CD4-positive, CD25-positive, alpha-beta regulatory T cell (primary cell): ENCODE results near the gene TMEM178A. TPM values are rescaled to one million over a fixed set of nuclear protein-coding genes. Genes with fewer than 3 reads are reported as not detected.

ENCODE experiments used
- ATAC-seq, 2 donors: fragments of 150-1000 bp; cut with Tn5 transposase; one replicate each; pipeline ENCODE4 v1.10.0; 2021; ENCODE audit warnings: low read depth in 2 of 2, moderate number of reproducible peaks in 2 of 2, moderate library complexity in 1 of 2
- DNase-seq, 3 donors: peaks; one replicate each; pipeline versions ENCODE4 v3.0.0 to v3.0.0-alpha.2; 2012 to 2022; ENCODE audit warnings: mixed read lengths in 1 of 3
- H3K27ac ChIP-seq: one replicate; pipeline ENCODE4 v1.7.0; 2013; ENCODE audit warnings: mild to moderate bottlenecking, low read length; ENCODE audit not compliant: insufficient read depth, poor library complexity, severe bottlenecking
- H3K27me3 ChIP-seq: one replicate; pipeline ENCODE4 v1.7.0; 2013; ENCODE audit warnings: low read length; ENCODE audit not compliant: control insufficient read depth, insufficient read depth
- H3K36me3 ChIP-seq: one replicate; pipeline ENCODE4 v1.7.0; 2013; ENCODE audit warnings: mild to moderate bottlenecking, low read length, moderate library complexity; ENCODE audit not compliant: control insufficient read depth, insufficient read depth
- H3K4me1 ChIP-seq: 2 replicates; pipeline ENCODE4 v1.7.0; 2013; ENCODE audit warnings: mild to moderate bottlenecking, low read length; ENCODE audit not compliant: insufficient read depth, control insufficient read depth, poor library complexity, severe bottlenecking
- H3K4me3 ChIP-seq: one replicate; pipeline ENCODE4 v1.7.0; 2013; ENCODE audit warnings: low read depth, mild to moderate bottlenecking, low read length, moderate library complexity
- H3K9me3 ChIP-seq, 2 experiments: 1 replicate in 1 of 2; 2 replicates in 1 of 2; pipeline ENCODE4 v1.7.0; 2013; ENCODE audit warnings: low read length in 2 of 2, mild to moderate bottlenecking in 1 of 2, moderate library complexity in 1 of 2; ENCODE audit not compliant: control insufficient read depth in 2 of 2
- H3K27ac Mint-ChIP-seq, 3 donors: one replicate each; pipeline ENCODE4 v1.8.0; 2020 to 2022; ENCODE audit warnings: mild to moderate bottlenecking in 3 of 3, mixed read lengths in 3 of 3, moderate library complexity in 2 of 3
- H3K27me3 Mint-ChIP-seq: one replicate; pipeline ENCODE4 v1.8.0; 2022; ENCODE audit warnings: mild to moderate bottlenecking, mixed read lengths
- H3K36me3 Mint-ChIP-seq: one replicate; pipeline ENCODE4 v1.8.0; 2020; ENCODE audit warnings: mixed read lengths
- H3K4me1 Mint-ChIP-seq, 4 donors: one replicate each; pipeline ENCODE4 v1.8.0; 2020 to 2022; ENCODE audit warnings: mixed read lengths in 4 of 4, mild to moderate bottlenecking in 1 of 4
- H3K4me3 Mint-ChIP-seq, 4 donors: one replicate each; pipeline ENCODE4 v1.8.0; 2020 to 2022; ENCODE audit warnings: mild to moderate bottlenecking in 4 of 4, mixed read lengths in 4 of 4, moderate library complexity in 3 of 4
- H3K9me3 Mint-ChIP-seq, 7 donors: one replicate each; pipeline ENCODE4 v1.8.0; 2020 to 2022; ENCODE audit warnings: mixed read lengths in 7 of 7, mild to moderate bottlenecking in 3 of 7, moderate library complexity in 2 of 7
- polyA plus RNA-seq, 4 donors: library from polyadenylated mRNA; unstranded; fragments of 300-500 nt; fragmentation: Illumina TruSeq; gene quantifications; one replicate each; pipeline ENCODE4 v1.2.3, GENCODE V29; 2021
- total RNA-seq: library from RNA; stranded (reverse); gene quantifications from one replicate; pipeline ENCODE4 v1.2.3, GENCODE V29; 2022

The TMEM178A gene
- total and polyA plus RNA-seq, 5 donors from 2014 or later = not detected

DNA sequence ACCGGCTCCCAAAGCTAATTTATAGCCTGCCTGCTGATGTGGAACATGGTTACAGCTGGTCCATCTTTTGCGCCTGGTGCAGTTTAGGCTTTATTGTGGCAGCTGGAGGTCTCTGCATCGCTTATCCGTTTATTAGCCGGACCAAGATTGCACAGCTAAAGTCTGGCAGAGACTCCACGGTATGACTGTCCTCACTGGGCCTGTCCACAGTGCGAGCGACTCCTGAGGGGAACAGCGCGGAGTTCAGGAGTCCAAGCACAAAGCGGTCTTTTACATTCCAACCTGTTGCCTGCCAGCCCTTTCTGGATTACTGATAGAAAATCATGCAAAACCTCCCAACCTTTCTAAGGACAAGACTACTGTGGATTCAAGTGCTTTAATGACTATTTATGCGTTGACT lies 51.4 kb downstream of the TMEM178A start:
- Histone ChIP-seq H3K36me3 (no peaks in the 10 kb centered on the region), H3K9me3 (no peaks in the 10 kb centered on the region), H3K4me1 (no peaks in the 10 kb centered on the region), H3K27ac (no peak overlapping the region), H3K27me3 (peaks cover 2% of the 10 kb centered on the region), H3K4me3 (no peak overlapping the region)
- Mint-ChIP-seq H3K9me3 (no peaks in the 10 kb centered on the region), H3K4me1 (no peaks in the 10 kb centered on the region), H3K4me3 (no peak overlapping the region), H3K27ac (no peak overlapping the region), H3K27me3 (peaks cover 43% of the 10 kb centered on the region), H3K36me3 (no peaks in the 10 kb centered on the region)
- ATAC-seq (no peak), DNase-seq (no peak)

DNA sequence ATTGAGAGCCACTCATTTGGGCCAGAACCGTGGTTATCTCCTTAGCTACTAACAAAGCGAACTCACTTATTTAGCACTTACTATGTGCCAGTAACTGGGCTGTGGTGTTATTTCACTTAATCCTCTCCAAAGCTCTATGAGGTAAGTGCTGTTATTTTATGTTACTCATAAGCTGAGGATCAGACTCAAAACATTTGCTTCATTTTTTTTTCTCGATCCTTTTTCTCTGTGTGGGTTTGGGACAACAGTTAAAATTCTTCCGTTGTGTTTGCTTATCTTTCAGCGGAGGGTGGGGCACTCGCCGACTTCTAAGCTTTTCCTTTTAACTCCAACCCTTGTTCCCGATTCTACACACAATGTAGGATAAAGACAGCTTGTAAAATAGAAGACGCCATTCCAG lies 52.8 kb downstream of the TMEM178A start:
- Histone ChIP-seq H3K36me3 (no peaks in the 10 kb centered on the region), H3K27me3 (peaks cover 2% of the 10 kb centered on the region), H3K9me3 (no peaks in the 10 kb centered on the region), H3K4me1 (no peaks in the 10 kb centered on the region), H3K27ac (no peak overlapping the region), H3K4me3 (no peak overlapping the region)
- H3K9me3 Mint-ChIP-seq = no peaks in the 10 kb centered on the region
- ATAC-seq (no peak), DNase-seq (no peak)
- H3K27me3 Mint-ChIP-seq = peaks cover 42% of the 10 kb centered on the region
- no peaks in the 10 kb centered on the region for H3K4me1 Mint-ChIP-seq
- H3K4me3 Mint-ChIP-seq = no peak overlapping the region
- H3K27ac Mint-ChIP-seq = no peak overlapping the region
- H3K36me3 Mint-ChIP-seq = no peaks in the 10 kb centered on the region

DNA sequence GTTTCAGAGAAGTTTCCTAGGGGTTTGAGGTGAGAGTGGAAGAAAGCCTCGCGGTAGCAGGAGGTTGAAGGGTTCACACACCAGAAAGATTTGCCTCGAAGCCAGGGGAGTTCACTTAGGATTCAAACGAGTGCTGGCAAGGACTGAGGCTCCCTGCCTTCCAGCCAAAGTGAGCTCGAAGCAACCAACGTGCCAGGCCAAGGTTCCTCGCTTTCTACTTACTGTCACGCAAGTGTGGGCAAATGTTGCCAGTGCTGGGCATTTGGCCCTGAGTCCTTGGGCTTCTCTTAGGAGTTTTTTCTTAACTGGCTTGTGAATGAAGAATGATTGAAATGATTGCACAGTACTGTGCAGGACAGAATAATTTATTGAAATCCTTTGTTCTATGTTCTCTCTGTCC lies 53.6 kb downstream of the TMEM178A start:
- DNase-seq (no peak), ATAC-seq (no peak)
- no peak overlapping the region for H3K27ac Mint-ChIP-seq
- no peaks in the 10 kb centered on the region for H3K36me3 ChIP-seq
- peaks cover 2% of the 10 kb centered on the region for H3K27me3 ChIP-seq
- no peaks in the 10 kb centered on the region for H3K36me3 Mint-ChIP-seq
- no peaks in the 10 kb centered on the region for H3K9me3 ChIP-seq
- peaks cover 37% of the 10 kb centered on the region for H3K27me3 Mint-ChIP-seq
- no peak overlapping the region for H3K4me3 Mint-ChIP-seq
- H3K27ac ChIP-seq = no peak overlapping the region
- H3K4me1 ChIP-seq = no peaks in the 10 kb centered on the region
- no peaks in the 10 kb centered on the region for H3K9me3 Mint-ChIP-seq
- H3K4me1 Mint-ChIP-seq = no peaks in the 10 kb centered on the region
- H3K4me3 ChIP-seq = no peak overlapping the region

DNA sequence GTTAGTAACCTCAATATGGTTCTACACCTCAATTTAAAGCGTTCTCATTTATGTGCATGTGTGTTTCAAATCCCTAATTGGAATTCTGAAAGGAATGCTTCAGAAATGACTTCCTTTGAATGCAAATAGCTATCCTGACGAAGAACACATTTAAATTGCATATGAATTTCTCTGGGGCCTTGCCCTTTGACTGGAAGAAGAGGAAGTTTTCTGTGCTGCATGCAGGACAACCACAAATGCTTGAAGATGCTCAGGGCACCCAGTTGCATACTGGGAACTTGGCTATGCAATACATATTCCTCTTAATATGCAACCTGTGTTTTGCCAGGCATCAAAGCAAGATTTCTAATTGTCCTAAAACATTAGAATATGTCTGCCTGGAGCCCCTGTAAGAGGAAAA lies 55.3 kb downstream of the TMEM178A start:
- Mint-ChIP-seq H3K27ac (no peak overlapping the region), H3K36me3 (no peaks in the 10 kb centered on the region), H3K4me1 (no peaks in the 10 kb centered on the region), H3K27me3 (peaks cover 34% of the 10 kb centered on the region), H3K4me3 (no peak overlapping the region), H3K9me3 (no peaks in the 10 kb centered on the region)
- ATAC-seq = no peak
- Histone ChIP-seq H3K27me3 (no peaks in the 10 kb centered on the region), H3K4me3 (no peak overlapping the region), H3K4me1 (no peaks in the 10 kb centered on the region), H3K27ac (no peak overlapping the region), H3K9me3 (no peaks in the 10 kb centered on the region), H3K36me3 (no peaks in the 10 kb centered on the region)
- DNase-seq = no peak

DNA sequence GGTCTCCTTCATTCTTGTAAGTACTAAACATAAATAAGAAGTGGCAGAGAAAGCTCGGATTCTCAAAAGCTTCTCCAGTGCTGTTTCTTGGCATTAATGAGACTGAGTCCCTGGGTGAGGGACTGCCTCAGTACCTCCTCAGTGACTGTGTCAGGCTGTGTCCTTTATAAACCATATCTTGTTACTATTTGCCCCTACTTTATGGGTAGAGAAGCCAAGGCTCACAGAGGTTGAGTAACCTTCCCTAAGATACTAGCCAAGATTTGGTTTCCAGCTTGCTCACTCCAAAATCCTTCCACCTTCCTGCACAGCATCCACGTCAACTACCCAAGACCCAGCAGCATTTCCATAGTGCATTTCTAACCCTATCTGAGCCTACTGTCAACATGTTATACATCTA lies 57.8 kb downstream of the TMEM178A start:
- peaks cover 3% of the 10 kb centered on the region for H3K4me1 ChIP-seq
- H3K27me3 ChIP-seq = no peaks in the 10 kb centered on the region
- DNase-seq (no peak), ATAC-seq (no peak)
- Mint-ChIP-seq H3K9me3 (no peaks in the 10 kb centered on the region), H3K27me3 (peaks cover 25% of the 10 kb centered on the region), H3K4me1 (no peaks in the 10 kb centered on the region), H3K4me3 (no peak overlapping the region), H3K27ac (no peak overlapping the region), H3K36me3 (no peaks in the 10 kb centered on the region)
- no peaks in the 10 kb centered on the region for H3K9me3 ChIP-seq
- H3K4me3 ChIP-seq = no peak overlapping the region
- H3K27ac ChIP-seq = no peak overlapping the region
- H3K36me3 ChIP-seq = no peaks in the 10 kb centered on the region

DNA sequence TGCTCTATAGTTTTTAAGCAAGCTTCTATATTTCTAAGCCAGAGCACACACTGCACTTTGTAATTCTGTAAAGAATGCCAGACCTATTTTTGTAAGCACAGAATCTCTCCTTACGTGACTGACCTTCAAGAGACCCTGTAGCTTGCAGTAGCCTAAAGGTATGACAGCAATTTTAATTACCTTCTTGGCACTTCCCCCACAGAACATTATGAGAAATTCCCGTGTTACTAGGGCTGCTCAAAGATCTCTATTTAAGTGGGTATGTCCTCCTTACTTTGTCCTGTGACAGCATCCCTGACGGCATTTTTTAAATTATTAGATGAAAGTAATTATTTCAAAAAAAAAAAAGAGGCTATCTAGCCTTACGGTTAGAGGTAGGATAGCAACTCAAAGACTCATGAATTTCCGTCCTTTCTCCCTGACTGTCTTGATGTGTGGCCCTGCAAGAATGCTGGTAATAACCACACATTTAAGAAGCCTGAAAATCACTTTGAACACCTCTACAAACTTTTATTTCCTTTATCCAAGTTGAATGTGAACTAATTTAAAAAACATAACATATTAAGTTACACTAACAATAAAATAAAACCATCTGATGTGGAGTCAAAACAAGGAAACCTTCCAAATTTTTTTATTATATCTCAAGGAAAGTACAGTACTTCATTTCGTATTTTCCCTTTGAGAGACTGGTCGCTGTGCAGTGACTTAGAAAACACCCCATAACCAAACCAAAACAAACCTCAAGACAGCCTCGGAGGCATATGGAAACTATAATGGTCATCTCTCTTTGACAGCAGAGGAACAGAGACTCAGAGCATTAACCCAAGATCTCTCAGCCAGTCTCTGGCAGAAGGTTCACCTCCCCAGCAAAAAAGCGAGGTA lies 58.5 kb downstream of the TMEM178A start:
- Histone ChIP-seq H3K9me3 (no peaks in the 10 kb centered on the region), H3K4me3 (no peak overlapping the region), H3K27me3 (no peaks in the 10 kb centered on the region), H3K4me1 (peaks cover 3% of the 10 kb centered on the region), H3K27ac (no peak overlapping the region), H3K36me3 (no peaks in the 10 kb centered on the region)
- Mint-ChIP-seq H3K9me3 (no peaks in the 10 kb centered on the region), H3K4me1 (no peaks in the 10 kb centered on the region), H3K27me3 (peaks cover 25% of the 10 kb centered on the region), H3K36me3 (no peaks in the 10 kb centered on the region), H3K4me3 (no peak overlapping the region), H3K27ac (no peak overlapping the region)
- ATAC-seq (no peak), DNase-seq (no peak)

DNA sequence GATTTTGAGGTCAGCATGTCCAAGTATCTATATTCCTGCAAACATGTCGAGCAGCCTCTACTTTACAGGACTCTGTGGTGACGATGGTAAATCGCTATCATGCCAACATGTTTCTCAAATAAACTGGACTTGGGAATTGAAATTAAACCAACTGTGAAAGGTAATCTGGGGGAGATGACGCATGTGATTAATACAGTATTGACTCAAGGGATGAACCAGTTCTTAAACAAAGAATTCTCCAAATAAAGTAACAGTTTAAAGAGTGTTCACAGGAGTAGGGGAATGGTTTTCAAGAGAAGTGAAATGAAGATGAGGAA lies 59.1 kb downstream of the TMEM178A start:
- H3K4me3 ChIP-seq = no peak overlapping the region
- Mint-ChIP-seq H3K4me1 (no peaks in the 10 kb centered on the region), H3K9me3 (no peaks in the 10 kb centered on the region), H3K36me3 (no peaks in the 10 kb centered on the region), H3K27ac (no peak overlapping the region), H3K4me3 (no peak overlapping the region), H3K27me3 (peaks cover 25% of the 10 kb centered on the region)
- H3K36me3 ChIP-seq = no peaks in the 10 kb centered on the region
- H3K27ac ChIP-seq = no peak overlapping the region
- DNase-seq = no peak
- H3K9me3 ChIP-seq = no peaks in the 10 kb centered on the region
- ATAC-seq = no peak
- H3K27me3 ChIP-seq = no peaks in the 10 kb centered on the region
- H3K4me1 ChIP-seq = peaks cover 3% of the 10 kb centered on the region

DNA sequence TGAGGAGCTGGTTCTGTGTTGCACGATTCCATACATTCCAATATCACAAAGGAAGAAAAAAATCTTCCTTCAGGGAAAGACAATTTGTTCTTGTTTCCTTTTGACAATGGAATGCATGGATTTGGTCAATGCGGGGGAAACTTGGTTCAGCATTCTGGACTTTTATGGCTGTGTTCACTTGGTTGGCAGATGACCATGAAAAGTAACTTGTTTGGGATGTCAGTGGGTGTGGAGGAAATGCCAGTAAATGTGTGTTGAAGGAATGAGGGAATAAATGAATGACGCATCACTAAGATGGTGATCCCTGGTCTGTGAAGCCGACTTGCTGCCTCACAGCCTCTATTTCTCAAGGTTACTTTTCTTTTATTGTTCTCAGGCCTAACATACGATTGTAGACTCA lies 59.7 kb downstream of the TMEM178A start:
- Mint-ChIP-seq H3K36me3 (no peaks in the 10 kb centered on the region), H3K27me3 (peaks cover 18% of the 10 kb centered on the region), H3K27ac (no peak overlapping the region), H3K9me3 (no peaks in the 10 kb centered on the region), H3K4me1 (no peaks in the 10 kb centered on the region), H3K4me3 (no peak overlapping the region)
- Histone ChIP-seq H3K27ac (no peak overlapping the region), H3K27me3 (no peaks in the 10 kb centered on the region), H3K36me3 (no peaks in the 10 kb centered on the region), H3K4me3 (no peak overlapping the region), H3K4me1 (peaks cover 3% of the 10 kb centered on the region), H3K9me3 (no peaks in the 10 kb centered on the region)
- ATAC-seq = no peak
- DNase-seq = no peak
